GM21723 (cell line): Measurements from ENCODE around the gene EP300.
"Not testable (repeated sequence)": the region's sequence is repeated elsewhere in the genome, so short reads cannot be mapped to it uniquely, and the experiment has no call there.

ENCODE experiments used
- ATAC-seq: cut with Tn5 transposase; IDR thresholded peaks from one replicate; pipeline ENCODE4 v1.9.1; 2021; ENCODE audit warnings: mild to moderate bottlenecking, moderate library complexity; ENCODE audit not compliant: unreplicated experiment

Gene EP300

DNA sequence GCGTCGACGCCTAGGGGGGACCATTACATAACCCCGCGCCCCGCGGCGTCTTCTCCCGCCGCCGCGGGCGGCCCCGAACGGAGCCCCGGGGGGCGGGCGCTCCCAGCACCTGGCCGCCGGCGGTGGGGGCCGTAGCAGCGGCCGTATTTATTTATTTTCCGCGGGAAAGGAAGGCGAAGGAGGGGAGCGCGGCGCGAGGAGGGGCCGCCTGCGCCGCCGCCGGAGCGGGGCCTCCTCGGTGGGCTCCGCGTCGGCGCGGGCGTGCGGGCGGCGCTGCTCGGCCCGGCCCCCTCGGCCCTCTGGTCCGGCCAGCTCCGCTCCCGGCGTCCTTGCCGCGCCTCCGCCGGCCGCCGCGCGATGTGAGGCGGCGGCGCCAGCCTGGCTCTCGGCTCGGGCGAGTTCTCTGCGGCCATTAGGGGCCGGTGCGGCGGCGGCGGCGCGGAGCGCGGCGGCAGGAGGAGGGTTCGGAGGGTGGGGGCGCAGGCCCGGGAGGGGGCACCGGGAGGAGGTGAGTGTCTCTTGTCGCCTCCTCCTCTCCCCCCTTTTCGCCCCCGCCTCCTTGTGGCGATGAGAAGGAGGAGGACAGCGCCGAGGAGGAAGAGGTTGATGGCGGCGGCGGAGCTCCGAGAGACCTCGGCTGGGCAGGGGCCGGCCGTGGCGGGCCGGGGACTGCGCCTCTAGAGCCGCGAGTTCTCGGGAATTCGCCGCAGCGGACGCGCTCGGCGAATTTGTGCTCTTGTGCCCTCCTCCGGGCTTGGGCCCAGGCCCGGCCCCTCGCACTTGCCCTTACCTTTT, at the start of gene EP300:
Gene EP300 (plus strand): TSS at position 570 of the 795 bp plus-strand sequence. CDS start 413 bp downstream, outside the sequence.
- ATAC-seq = peak; percentile 45

GRCh38 chr22:41043722-41044121, 48.7 kb upstream of the EP300 start:
- ATAC-seq = no peak

DNA sequence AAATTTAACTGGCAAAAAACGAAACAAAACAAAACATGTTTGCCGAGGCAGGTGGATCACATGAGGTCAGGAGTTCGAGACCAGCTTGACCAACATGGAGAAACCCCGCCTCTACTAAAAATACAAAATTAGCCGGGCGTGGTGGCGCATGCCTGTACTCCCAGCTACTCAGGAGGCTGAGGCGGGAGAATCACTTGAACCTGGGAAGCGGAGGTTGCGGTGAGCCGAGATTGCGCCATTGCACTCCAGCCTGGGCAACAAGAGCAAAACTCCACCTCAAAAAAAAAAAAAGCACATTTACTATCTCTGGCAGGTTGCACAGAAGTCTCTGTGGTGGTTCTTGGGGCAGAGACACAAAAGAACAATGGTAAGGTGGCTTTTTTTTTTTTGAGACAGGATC, 46.8 kb upstream of the EP300 start:
- not testable (repeated sequence) for ATAC-seq

DNA sequence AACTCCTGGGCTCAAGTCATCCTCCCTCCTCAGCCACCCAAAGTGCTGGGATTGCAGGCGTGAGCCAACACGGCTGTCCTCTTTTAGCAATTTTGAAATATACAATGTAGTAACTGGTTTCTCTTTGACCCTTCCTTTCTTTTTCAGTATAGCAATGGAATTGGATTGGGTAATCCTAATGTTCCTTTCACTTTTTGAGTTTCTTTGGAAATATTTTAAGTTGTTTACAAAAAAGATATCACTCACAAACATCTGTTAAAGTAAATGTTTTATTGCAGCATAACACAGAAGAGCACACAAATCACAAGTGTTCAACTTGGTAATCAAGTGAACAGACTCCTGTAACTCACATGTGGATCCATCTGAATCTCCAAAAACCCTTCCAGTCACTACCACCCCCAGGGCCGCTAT, 44.6 kb upstream of the EP300 start:
- ATAC-seq = no peak

GRCh38 chr22:41048345-41048744, 44.0 kb upstream of the EP300 start:
- not testable (repeated sequence) for ATAC-seq

GRCh38 chr22:41048791-41049717, 43.3 kb upstream of the EP300 start:
- no peak for ATAC-seq

- not testable (repeated sequence) for ATAC-seq
Measured at GRCh38 chr22:41049795-41050194, 42.6 kb upstream of the EP300 start.

DNA sequence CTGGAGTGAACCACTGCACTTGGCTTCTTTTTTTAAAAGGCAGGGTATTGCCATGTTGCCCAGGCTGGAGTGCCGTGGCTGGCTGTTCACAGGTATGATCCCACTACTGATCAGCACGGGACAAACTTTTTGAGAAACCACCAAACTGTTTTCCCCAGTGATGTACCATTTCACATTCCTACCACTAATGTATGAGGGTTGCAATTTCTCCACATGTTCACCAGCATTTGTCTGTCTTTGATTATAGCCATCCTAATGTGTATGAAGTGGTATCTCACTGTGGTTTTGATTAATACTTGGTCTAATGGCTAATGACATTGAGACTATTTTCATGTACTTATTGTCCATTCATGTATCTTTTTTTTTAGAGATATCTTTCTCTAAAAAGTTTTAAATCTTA, 41.5 kb upstream of the EP300 start:
- ATAC-seq = no peak

DNA sequence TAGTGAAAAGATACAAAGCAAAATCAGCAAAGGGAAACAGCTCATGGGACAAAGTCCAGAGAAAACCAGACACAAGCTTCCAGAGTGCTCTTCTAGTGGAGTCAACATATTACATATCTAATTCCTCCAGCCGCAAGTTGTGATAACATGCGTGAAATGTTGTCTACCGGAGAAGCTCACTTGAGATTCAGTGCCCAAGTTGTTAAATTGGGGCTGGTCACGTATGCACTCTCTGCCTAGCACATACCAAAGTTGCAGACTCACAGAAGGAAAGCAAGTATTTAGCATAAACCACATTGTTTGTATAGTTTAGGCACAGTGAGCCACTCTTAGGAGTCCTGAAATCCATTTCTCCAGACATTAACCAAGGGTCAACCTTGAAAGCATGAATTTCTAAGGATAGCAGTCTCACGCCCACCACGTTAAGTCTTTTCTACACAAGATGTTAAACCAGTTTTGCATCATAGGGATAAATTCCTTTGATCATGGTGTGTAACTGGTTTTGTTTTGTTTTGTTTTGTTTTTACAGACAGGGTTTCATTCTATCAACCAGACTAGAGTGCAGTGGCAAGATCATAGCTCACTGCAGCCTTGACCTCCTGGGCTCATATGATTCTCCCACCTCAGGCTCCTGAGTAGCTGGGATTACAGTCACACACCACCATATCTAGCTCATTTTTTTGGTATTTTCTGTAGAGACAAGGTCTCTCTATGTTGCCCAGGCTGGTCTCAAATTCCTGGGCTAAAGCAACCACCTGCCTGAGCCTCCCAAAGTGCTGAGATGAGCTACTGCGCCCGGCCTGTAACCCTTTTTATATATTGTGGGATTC, 39.5 kb upstream of the EP300 start:
- ATAC-seq = no peak

GRCh38 chr22:41057076-41057475, 35.3 kb upstream of the EP300 start:
- ATAC-seq = no peak

DNA sequence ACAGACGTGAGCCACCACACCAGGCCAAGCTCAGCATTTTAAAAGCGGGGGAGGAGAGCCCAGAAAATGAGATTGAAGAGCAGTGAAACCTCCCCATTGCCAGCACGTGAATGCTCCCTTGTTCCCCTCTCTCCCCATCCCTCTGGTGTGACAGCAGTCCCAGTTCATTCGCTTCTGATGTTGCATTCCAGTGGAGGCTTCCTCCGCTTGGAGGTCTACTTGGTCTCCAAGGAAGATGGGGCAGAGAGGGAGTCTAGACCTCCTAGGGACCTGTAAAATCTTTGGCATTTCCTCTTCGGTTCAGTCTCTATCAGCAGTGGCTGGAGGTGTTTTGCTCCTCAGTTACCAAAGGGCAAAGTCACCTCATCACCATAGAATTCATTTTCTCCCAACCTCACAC, 30.2 kb upstream of the EP300 start:
- ATAC-seq = no peak

DNA sequence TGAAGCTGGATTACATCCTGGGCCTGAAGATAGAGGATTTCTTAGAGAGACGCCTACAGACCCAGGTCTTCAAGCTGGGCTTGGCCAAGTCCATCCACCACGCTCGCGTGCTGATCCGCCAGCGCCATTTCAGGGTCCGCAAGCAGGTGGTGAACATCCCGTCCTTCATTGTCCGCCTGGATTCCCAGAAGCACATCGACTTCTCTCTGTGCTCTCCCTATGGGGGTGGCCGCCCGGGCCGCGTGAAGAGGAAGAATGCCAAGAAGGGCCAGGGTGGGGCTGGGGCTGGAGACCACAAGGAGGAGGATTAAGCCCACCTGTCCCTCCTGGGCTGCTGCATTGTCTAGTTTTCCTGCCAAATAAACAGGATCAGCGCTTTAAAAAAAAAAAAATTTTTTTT, 28.1 kb upstream of the EP300 start:
- not testable (repeated sequence) for ATAC-seq

GRCh38 chr22:41066341-41066740, 26.1 kb upstream of the EP300 start:
- ATAC-seq = not testable (repeated sequence)

DNA sequence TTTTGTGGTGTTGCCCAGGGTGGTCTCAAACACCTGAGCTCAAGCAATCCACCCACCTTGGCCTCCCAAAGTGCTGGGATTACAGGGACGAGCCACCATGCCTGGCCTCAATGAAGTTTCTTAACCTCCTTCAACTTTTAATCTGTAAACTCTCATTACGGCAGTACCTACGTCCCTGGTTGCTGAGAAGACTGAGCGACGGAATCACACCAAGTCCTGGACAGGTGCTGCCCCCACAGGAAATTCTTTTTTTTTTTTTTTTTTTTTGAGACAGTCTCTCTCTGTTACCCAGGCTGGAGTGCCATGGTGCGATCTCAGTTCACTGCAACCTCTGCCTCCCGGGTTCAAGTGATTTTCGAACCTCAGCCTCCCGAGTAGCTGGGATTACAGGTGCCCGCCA, 24.4 kb upstream of the EP300 start:
- ATAC-seq = not testable (repeated sequence)

DNA sequence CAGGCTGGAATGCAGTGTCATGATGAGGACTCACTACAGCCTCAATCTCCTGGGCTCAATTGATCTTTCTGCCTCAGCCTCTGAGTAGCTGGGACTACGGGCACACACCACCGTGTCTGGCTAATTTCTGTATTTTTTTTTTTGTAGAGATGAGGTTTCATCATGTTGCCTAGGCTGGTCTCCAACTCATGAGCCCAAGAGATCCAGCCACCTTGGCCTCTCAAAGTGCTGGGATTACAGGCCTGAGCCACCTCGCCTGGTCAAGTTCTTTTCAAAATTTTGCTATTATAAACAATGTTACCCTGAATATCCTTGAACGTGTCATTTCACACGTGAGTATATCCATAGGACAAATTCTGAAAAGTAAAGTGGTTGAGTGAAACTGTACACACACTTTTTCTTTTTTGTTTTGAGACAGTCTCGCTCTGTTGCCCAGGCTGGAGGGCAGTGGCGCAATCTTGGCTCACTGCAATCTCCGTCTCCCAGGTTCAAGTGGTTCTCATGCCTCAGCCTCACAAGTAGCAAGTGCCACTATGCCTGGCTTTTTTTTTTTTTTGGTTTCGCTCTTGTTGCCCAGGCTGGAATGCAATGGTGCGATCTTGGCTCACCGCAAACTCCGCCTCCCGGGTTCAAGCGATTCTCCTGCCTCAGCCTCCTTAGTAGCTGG, 21.6 kb upstream of the EP300 start:
- ATAC-seq = no peak

DNA sequence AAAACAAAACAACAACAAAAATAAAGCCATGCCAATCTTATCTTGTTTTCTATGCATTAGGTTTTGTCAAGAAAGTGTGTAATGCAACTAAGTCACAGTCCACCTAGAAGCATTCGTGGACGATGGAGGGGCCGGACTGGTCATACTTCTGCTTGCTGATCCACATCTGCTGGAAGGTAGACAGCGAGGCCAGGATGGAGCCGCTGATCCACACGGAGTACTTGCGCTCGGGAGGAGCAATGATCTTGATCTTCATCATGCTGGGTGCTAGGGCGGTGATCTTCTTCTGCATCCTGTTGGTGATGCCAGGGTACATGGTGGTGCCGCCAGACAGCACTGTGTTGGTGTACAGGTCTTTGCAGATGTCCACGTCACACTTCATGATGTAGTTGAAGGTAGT, 18.3 kb upstream of the EP300 start:
- no peak for ATAC-seq

DNA sequence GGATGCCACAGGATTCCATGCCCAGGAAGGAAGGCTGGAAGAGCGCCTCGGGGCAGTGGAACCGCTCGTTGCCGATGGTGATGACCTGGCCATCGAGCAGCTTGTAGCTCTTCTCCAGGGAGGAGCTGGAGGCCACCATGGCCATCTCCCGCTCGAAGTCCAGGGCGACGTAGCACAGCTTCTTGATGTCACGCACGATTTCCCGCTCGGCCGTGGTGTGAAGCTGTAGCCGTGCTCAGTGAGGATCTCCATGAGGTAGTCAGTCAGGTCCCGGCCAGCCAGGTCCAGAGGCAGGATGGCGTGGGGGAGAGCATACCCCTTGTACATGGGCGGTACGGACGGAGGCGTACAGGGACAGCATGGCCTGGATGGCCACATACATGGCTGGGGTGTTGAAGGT, 17.9 kb upstream of the EP300 start:
- ATAC-seq = no peak

GRCh38 chr22:41074941-41075710, 17.3 kb upstream of the EP300 start:
- ATAC-seq = no peak

GRCh38 chr22:41075946-41076345, 16.4 kb upstream of the EP300 start:
- ATAC-seq = no peak

DNA sequence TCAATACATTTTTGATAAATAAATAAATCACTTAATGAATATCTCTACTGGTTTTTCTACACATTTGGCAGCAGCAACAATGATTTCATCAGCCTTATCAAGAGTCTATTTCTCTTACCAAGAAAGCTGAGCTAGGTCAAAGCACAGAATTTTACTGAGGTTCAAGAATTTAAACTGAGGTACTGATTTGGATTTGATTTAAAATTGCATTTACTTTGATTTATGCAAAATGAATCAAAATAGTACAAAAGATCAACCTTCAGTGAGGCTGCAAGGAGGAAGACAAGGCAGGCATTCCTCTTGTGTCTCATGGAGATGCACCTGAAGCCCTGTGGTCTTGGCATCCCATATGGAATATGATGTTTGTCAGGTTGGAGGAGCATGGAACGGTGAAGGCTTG, 15.5 kb upstream of the EP300 start:
- no peak for ATAC-seq
